HepG2 (cell line): ENCODE measurements around the gene ZNF440. TPM values are rescaled to one million over a fixed set of nuclear protein-coding genes. Genes with fewer than 3 reads are reported as not detected.

Experiments used
- CREM ChIP-seq, 2 experiments: sonication (generic) in 1 of 2; formaldehyde crosslinking in 1 of 2; IDR thresholded peaks; 2 replicates each; pipeline versions ENCODE4 v1.4.0 to v1.6.1; 2016 to 2020; ENCODE audit warnings: antibody characterized with exemption in 1 of 2, mild to moderate bottlenecking in 1 of 2, missing genetic modification reagents in 1 of 2
- ETV5 ChIP-seq: IDR thresholded peaks from 2 replicates; pipeline ENCODE4 v1.6.1; 2018; ENCODE audit warnings: missing biosample characterization, missing genetic modification reagents, inconsistent platforms, borderline replicate concordance
- GTF2F1 ChIP-seq: fragments of 150-350 bp; IDR thresholded peaks from 2 replicates; pipeline ENCODE4 v1.6.1; 2014; ENCODE audit warnings: low read length
- HNF1B ChIP-seq: sonication (generic); formaldehyde crosslinking; IDR thresholded peaks from 2 replicates; pipeline ENCODE4 v1.5.1; 2020; ENCODE audit warnings: mild to moderate bottlenecking, moderate library complexity, missing genetic modification reagents
- HNRNPL ChIP-seq: fragments of 200-400 bp; formaldehyde crosslinking; IDR thresholded peaks from 2 replicates; pipeline ENCODE4 v1.6.1; 2017; ENCODE audit warnings: mild to moderate bottlenecking, low read depth, low read length
- HOXD1 ChIP-seq: sonication (generic); formaldehyde crosslinking; IDR thresholded peaks from 2 replicates; pipeline ENCODE4 v1.5.0; 2020; ENCODE audit warnings: missing genetic modification reagents
- KDM5B ChIP-seq: sonication (generic); formaldehyde crosslinking; IDR thresholded peaks from 2 replicates; pipeline ENCODE4 v1.4.0; 2020; ENCODE audit warnings: missing genetic modification reagents, mild to moderate bottlenecking, borderline replicate concordance
- MTF2 ChIP-seq: sonication (generic); formaldehyde crosslinking; IDR thresholded peaks from 2 replicates; pipeline ENCODE4 v1.5.0; 2020; ENCODE audit warnings: missing genetic modification reagents, borderline replicate concordance
- NCOA1 ChIP-seq: sonication (generic); formaldehyde crosslinking; IDR thresholded peaks from 2 replicates; pipeline ENCODE4 v1.9.0; 2021; ENCODE audit warnings: missing genetic modification reagents
- PAWR ChIP-seq: sonication (generic); formaldehyde crosslinking; IDR thresholded peaks from 2 replicates; pipeline ENCODE4 v1.4.0; 2020; ENCODE audit warnings: missing genetic modification reagents, mild to moderate bottlenecking, borderline replicate concordance
- PRMT3 ChIP-seq: sonication (generic); formaldehyde crosslinking; IDR thresholded peaks from 2 replicates; pipeline ENCODE4 v1.8.1; 2022; ENCODE audit warnings: low read depth, mild to moderate bottlenecking, moderate library complexity, missing genetic modification reagents, borderline replicate concordance
- RARA ChIP-seq: IDR thresholded peaks from 2 replicates; pipeline ENCODE4 v1.6.1; 2016; ENCODE audit warnings: missing genetic modification reagents, missing compliant biosample characterization
- SAP130 ChIP-seq: IDR thresholded peaks from 2 replicates; pipeline ENCODE4 v1.6.1; 2016; ENCODE audit warnings: low read depth
- THAP9 ChIP-seq: sonication (generic); formaldehyde crosslinking; IDR thresholded peaks from 2 replicates; pipeline ENCODE4; 2020; ENCODE audit warnings: missing genetic modification reagents, mild to moderate bottlenecking, borderline replicate concordance
- ZBTB42 ChIP-seq: sonication (generic); formaldehyde crosslinking; IDR thresholded peaks from 2 replicates; pipeline ENCODE4 v1.5.0; 2020; ENCODE audit warnings: mild to moderate bottlenecking, missing genetic modification reagents
- ZIK1 ChIP-seq: sonication (generic); formaldehyde crosslinking; IDR thresholded peaks from 2 replicates; pipeline ENCODE4 v1.5.0; 2020; ENCODE audit warnings: mild to moderate bottlenecking, low read depth, missing genetic modification reagents, borderline replicate concordance
- ZNF276 ChIP-seq: sonication (generic); formaldehyde crosslinking; IDR thresholded peaks from 2 replicates; pipeline ENCODE4 v1.4.0; 2020; ENCODE audit warnings: mild to moderate bottlenecking, low read depth, missing genetic modification reagents
- ZNF281 ChIP-seq: sonication (generic); formaldehyde crosslinking; IDR thresholded peaks from 2 replicates; pipeline ENCODE4 v1.4.0; 2020; ENCODE audit warnings: missing genetic modification reagents, borderline replicate concordance
- ZNF292 ChIP-seq: sonication (generic); formaldehyde crosslinking; IDR thresholded peaks from 2 replicates; pipeline ENCODE4 v1.8.1; 2022; ENCODE audit warnings: mild to moderate bottlenecking, low read depth, missing genetic modification reagents, borderline replicate concordance
- polyA plus RNA-seq, 8 experiments: library from polyadenylated mRNA; depleted of rRNA in 3 of 8; stranded (reverse) in 7 of 8; unstranded in 1 of 8; fragments of >200 nt; fragmentation: Illumina TruSeq in 4 of 8; extraction: Trizol in 4 of 8; gene quantifications; 2 replicates each; pipeline versions ENCODE4 v1.2.1 to v1.2.3, GENCODE V29; 2011 to 2016; ENCODE audit warnings: low read depth in 4 of 8, missing spikeins in 1 of 8, mixed read lengths in 1 of 8; ENCODE audit not compliant: insufficient read depth in 1 of 8
- total RNA-seq, 5 experiments: library from RNA; depleted of rRNA; stranded (reverse); fragments of >200 nt; fragmentation: Illumina TruSeq; extraction: Trizol; gene quantifications; 2 replicates each; pipeline ENCODE4 v1.2.3, GENCODE V29; 2016; ENCODE audit warnings: low read depth in 1 of 5

The ZNF440 gene
- total and polyA plus RNA-seq, 2 of the 13 experiments (the other 11 are each of a cell fraction or from before 2014, with no cell fraction given): 2.7 to 12.4 TPM

- TF ChIP-seq HNF1B (CRISPR knock-in tag) (no peak), GTF2F1 (no peak), ZNF276 (CRISPR knock-in tag) (peak; percentile 36; the same call in 1 of the 2 replicates), ZIK1 (no peak), NCOA1 (CRISPR knock-in tag) (no peak), ETV5 (CRISPR knock-in tag) (no peak), ZNF281 (CRISPR knock-in tag) (no peak), ZBTB42 (CRISPR knock-in tag) (no peak), SAP130 (CRISPR knock-in tag) (peak; percentile 89), MTF2 (CRISPR knock-in tag) (no peak), RARA (no peak), HNRNPL (0 out of 2 replicates have a peak, but pooled peaks have one; percentile 19), HOXD1 (0 out of 2 replicates have a peak, but pooled peaks have one; percentile 44), PRMT3 (CRISPR knock-in tag) (no peak), PAWR (no peak), THAP9 (CRISPR knock-in tag) (no peak), KDM5B (CRISPR knock-in tag) (peak; percentile 58; the same call in 1 of the 2 replicates), CREM (IDR thresholded peaks at IDR 0.05) (no peak), CREM (CRISPR knock-in tag; IDR thresholded peaks at IDR 0.05) (no peak), ZNF292 (CRISPR knock-in tag) (peak; percentile 41; the same call in 1 of the 2 replicates)
Measured at GRCh38 chr19:11798391-11799330, 15.4 kb upstream of the ZNF440 start, which contains the start of gene ZNF491 (continued).
